ACHN (cell line): ENCODE data around the gene TRMT2A.
"Not testable (repeated sequence)": the region's sequence is repeated elsewhere in the genome, so short reads cannot be mapped to it uniquely, and the experiment has no call there.

Experiments used
- DNase-seq: peaks from one replicate; pipeline ENCODE4 v3.0.0-alpha.2; 2015
- in situ Hi-C: cut with HindIII; loops from 2 replicates; pipeline ENCODE4 v1.10.0; 2017; ENCODE audit warnings: low sequenced_read_pairs, low pct_ligation_motif_present, low pct_unique_long_range_greater_than_20kb

The TRMT2A gene

DNA sequence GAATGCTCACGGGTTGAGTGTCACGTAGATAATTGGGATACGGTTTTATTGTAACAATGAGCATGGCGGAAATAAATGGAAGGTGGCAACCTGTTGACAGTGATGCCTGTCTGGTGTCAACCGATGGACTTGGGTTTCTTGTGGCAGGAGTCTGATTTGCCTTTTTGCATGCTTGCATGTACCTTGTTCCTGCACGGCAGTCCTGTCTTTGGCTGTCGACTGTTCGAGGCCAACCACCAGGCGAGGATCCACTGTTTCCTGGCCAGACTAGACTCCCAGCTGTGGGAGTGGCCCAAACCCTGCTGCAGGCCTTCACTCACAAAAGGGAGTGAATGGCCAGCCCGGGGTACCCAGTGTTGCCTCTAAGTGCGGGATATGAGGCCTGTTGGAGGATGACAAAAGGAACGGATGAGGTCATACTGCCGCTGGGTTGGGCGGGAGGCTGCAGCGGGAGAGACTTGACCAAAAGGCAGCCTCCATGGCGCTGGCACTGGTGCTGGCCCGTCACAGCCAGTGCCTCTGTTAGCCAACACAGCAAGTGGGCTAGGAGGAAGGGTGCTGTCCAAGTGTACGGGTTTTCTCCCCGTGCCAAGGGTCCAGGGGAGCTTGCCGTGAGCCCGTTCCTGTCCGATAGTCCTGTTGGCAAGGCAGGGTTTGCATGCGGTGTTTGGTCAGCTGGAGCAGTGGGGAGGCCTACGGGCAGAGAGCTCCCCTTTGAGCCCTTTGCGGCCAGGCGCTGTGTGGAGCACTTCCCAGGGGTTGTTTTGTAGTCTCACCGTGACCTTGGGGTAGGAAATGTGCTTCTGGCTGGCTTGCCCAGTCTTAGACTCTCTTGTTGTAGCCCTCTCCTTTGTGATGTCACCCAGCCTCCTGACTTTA is 36.0 kb downstream of the TRMT2A start:
- in situ Hi-C loops = no loop called here
- peak; percentile 51 for DNase-seq

DNA sequence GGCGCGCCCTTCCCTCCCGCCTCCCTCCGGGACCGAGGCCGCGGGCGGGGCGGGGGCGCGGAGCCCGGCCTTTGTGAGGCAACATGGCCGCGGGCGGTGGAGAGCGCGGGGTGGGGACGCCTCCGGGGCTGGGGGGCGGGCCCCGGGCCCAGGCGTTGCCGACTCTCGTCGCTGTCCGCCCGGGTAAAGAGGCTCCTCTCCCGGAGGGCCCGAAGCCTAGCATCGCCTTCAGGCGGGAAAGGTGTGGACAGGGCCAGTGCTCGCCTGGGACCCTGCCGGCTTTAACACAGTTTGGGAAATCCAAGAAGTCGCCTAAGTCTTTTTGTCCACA is 36.6 kb downstream of the TRMT2A start:
- peak; percentile 67 for DNase-seq
- in situ Hi-C loops = no loop called here

DNA sequence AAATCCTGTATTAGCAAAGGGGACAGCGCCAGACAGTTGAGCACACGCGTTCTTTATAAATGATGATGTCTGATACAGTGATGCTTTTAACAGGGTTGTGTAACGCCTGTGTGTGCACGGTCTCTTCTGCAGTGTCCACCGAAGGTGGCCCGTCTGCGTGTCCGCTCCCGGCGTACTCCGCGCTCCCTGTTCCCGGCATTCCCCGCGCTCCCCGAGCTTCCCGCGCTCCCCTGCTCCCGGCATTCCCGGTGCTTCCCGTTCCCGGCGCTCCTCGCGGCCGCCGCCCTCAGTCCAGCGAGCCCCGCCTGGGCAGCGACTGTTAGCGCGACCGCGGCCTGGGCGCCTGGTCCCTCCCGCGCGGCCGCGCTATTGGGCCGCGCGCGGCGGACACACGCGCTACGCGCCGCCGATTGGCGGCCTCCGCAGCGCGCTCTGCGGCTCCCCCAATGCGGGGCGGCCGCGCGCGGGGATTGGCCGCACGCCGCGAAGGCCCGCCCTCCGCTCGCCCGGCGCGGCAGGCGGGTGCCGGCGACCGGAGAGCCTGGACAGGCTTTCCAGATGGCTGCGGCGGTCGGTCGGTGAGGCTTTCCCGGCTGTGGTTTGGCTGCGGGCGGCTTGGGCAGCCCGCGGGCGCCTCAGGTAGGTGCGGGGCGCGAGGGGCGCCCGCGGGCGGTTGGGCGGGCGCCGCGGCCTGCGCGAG is 37.1 kb downstream of the TRMT2A start, which contains the start of gene DGCR8:
Gene DGCR8 (plus strand): TSS at position 497 of the 700 bp plus-strand sequence. CDS start 5,723 bp downstream, outside the sequence.
- in situ Hi-C loops = no loop called here
- peak; percentile 92 for DNase-seq

GRCh38 chr22:20076627-20077172 is 40.3 kb downstream of the TRMT2A start:
- DNase-seq = no peak
- in situ Hi-C loops = no loop called here

DNA sequence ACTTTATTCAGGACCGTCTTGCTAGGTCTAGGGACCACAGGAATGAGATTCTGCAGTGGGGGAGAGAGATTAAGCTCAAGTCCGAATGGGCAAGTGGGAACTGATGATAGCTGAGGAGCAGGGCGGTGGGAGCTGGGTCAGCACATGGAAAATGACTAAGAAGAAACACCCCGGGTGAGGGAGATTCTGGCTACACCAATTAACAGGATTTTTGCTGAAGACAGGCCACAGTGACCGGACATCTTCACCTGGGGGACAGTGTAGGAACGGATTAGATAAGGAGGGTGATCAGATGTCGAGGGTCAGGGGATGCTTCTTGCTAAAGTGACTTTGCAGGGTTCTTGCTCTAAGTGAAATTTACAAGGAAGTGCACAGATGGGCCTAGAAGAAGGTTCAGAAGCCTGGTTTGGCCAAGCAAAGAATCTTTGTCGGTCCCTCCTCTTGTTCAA is 45.5 kb downstream of the TRMT2A start:
- DNase-seq = no peak
- in situ Hi-C loops = no loop called here

- DNase-seq = no peak
- in situ Hi-C loops = no loop called here
Observed at GRCh38 chr22:20069331-20070042, 47.5 kb downstream of the TRMT2A start.

DNA sequence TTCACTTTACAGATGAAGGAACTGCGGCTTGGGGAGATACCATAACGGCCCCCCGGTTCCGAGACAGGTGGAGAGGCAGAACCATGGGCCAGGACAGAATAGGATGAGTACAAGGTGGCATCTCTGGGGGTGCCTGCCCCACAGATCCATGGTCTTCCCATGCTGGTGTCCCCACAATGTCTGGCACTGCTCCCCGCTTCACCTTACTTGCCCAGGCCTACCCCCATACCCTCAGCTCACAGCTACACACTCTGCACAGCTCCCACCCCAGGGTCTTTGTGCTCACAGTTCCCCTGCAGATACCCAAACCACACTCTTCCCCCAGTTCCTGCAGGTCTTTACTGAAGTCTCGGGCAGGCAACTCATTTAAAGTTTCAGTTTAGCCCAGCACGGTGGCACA is 48.4 kb downstream of the TRMT2A start:
- in situ Hi-C loops = no loop called here
- no peak for DNase-seq

DNA sequence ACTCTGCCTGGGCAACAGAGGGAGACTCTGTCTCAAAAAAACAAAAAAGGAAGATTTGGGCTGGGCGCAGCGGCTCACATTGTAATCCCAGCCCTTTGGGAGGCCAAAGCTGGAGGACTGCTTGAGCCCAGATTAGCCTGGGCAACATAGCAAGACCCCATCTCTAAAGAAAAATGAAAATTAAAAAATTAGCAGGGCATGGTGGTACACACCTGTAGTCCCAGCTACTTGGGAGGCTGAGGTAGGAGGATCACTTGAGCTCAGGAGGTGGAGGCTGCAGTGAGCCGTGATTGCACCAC is 49.7 kb downstream of the TRMT2A start:
- DNase-seq, in situ Hi-C loops: not testable (repeated sequence)

DNA sequence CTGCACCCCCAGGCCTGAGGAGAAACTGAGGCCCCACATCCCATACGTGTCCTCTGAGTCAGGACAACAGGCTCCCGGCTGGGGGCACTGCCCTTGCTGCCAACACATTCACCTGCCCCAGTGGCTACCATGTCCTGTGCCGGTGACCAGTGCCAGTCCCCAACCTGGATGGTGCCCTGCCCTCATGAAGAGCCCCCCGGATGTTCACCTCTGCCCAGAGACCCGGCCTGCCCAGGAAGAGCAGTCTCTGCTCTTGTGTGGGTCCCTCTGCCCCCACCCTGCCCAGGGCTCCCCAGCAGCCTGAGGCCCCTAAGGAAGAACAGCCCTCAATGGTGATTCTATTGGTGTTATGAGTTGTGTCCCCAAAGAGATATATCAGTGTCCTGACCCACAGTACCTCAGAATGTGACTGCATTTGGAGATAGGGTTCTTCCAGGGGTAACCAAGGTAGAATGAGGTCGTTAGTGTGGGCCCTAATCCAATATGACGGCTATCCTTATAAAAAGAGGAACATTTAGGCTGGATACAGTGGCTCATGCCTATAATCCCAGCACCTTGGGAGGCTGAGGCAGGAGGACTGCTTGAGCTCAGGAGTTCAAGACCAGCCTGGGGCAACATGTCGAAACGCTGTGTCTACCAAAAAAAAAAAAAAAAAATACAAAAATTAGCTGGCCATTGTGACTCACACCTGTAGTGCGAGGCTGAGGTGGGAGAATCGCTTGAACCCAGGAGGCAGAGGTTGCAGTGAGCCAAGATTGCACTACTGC is 50.2 kb downstream of the TRMT2A start:
- no peak for DNase-seq
- in situ Hi-C loops = no loop called here

GRCh38 chr22:20065896-20066616 is 51.0 kb downstream of the TRMT2A start:
- in situ Hi-C loops = no loop called here
- no peak for DNase-seq

GRCh38 chr22:20064545-20065262 is 52.3 kb downstream of the TRMT2A start:
- no peak for DNase-seq
- in situ Hi-C loops = no loop called here

- no peak for DNase-seq
- in situ Hi-C loops = no loop called here
Observed at GRCh38 chr22:20064140-20064480, 52.9 kb downstream of the TRMT2A start.

DNA sequence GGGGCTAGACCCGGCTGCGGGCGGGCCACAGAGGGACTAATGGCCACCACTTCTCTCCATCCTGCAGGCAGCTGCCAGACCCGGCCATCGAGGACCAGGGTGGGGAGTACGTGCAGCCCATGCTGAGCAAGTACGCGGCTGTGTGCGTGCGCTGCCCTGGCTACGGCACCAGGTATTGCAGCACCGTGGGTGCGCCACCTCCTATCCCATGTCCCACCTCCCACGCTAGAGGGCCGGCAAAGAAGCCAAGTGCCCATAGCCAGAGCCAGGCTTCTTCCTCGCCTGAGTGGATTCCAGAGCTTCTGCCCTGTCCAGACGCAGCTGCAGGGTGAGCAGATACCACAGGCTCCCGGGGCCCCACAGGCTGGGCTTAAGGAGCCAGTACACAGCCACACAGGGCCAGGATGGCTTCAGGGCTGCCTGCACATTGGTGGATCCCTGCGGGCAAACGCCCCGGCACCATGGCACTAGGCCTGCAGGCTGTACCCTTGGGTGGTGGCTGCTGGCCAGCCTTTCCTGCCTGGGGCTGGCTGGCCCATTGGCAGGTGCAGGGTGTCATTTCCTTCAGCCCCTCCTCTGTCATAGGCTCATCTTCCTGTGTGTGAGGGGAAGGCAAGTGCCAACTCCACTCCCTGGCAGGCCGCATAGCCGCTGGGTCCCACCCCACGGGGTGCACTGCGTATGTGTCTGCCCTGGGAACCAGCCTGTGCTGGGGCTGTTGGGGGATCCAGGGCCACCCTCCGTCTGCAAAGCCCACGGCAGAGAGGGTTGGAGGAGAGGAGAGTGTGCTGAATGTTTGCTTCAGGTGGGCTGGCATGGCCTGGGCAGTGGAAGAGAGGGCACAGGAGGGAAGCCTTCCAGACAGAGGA is 53.5 kb downstream of the TRMT2A start:
- DNase-seq = no peak
- in situ Hi-C loops = no loop called here

- in situ Hi-C loops = no loop called here
- DNase-seq = peak; percentile 65
Observed at GRCh38 chr22:20062766-20063083, 54.3 kb downstream of the TRMT2A start.

DNA sequence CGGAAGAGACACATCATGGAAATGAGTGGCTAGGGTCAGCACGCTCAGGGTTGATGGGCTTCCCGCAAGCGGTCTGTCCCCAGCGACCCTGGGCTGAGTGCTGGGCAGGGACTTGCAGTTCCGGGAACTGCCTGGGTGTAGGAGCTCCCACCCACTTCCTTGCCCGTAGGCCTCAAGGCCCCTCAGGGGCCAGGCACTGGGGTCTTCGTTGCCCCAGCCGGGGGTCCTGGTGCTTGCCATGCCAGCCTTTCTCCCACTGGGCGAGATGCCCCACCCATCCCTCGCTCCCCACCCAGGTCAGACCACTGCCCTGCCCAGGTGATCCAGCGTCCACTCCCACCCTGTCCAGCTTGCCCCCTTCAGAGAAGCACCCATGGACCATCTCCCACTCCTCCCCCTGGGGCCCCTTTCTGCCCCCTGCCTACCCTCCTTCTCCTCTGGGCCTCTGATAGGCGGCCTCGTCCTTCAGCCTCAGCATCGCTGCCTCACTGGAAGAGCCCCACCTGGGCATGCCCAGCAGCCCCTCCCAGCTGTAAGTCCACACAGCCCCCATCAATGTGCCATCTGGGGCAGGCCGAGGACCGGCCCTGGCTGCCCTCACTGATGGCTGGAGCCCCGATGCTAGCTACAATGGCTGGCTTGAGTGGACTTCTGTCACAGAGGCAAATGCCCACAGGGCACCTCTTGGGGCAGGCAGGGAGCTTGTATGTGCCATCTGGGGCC is 54.8 kb downstream of the TRMT2A start:
- no peak for DNase-seq
- in situ Hi-C loops = no loop called here
